GM23338 (cell line): ENCODE data around the gene SAMD4A. TPM values are rescaled to one million over a fixed set of nuclear protein-coding genes. Genes with fewer than 3 reads are reported as not detected.

Experiments
- ATAC-seq: fragments of 200-7000 bp; cut with Tn5 transposase; 3 replicates; pipeline ENCODE4 v1.9.1; 2020
- DNase-seq: peaks from one replicate; pipeline ENCODE4 v3.0.0-alpha.2; 2015; ENCODE audit warnings: low spot score
- H2AFZ ChIP-seq: fragments of 200-600 bp; sonication (generic); 2 replicates; pipeline ENCODE4 v1.8.0; 2016; ENCODE audit warnings: antibody characterized with exemption, mild to moderate bottlenecking, moderate library complexity
- H3F3A ChIP-seq: fragments of 200-600 bp; sonication (generic); replicated peaks from 2 replicates; pipeline ENCODE4 v1.8.0; 2017; ENCODE audit warnings: antibody characterized with exemption, mixed run types, low read depth
- H3K27ac ChIP-seq: fragments of 200-600 bp; sonication (generic); 2 replicates; pipeline ENCODE4 v1.6.1; 2016; ENCODE audit warnings: low read depth
- H3K27me3 ChIP-seq: fragments of 200-600 bp; sonication (generic); 2 replicates; pipeline ENCODE4 v1.8.0; 2016; ENCODE audit warnings: mild to moderate bottlenecking, mixed run types, moderate library complexity; ENCODE audit not compliant: insufficient read depth
- H3K36me3 ChIP-seq: fragments of 200-600 bp; sonication (generic); 2 replicates; pipeline ENCODE4 v1.8.0; 2016; ENCODE audit warnings: mild to moderate bottlenecking; ENCODE audit not compliant: insufficient read depth
- H3K4me1 ChIP-seq: fragments of 200-600 bp; sonication (generic); 2 replicates; pipeline ENCODE4 v1.8.0; 2016; ENCODE audit warnings: mild to moderate bottlenecking, moderate library complexity; ENCODE audit not compliant: insufficient read depth
- H3K4me2 ChIP-seq: fragments of 200-600 bp; sonication (generic); 2 replicates; pipeline ENCODE4 v1.7.1; 2017; ENCODE audit warnings: mixed run types
- H3K4me3 ChIP-seq: fragments of 200-600 bp; sonication (generic); 2 replicates; pipeline ENCODE4 v1.6.1; 2016; ENCODE audit warnings: mixed run types
- H3K79me2 ChIP-seq: fragments of 200-600 bp; sonication (generic); replicated peaks from 2 replicates; pipeline ENCODE4 v1.8.0; 2017; ENCODE audit warnings: mild to moderate bottlenecking; ENCODE audit not compliant: insufficient read depth
- H3K9me2 ChIP-seq: fragments of 200-600 bp; sonication (generic); 2 replicates; pipeline ENCODE4 v1.8.0; 2017; ENCODE audit not compliant: insufficient read depth
- H4K20me1 ChIP-seq: fragments of 200-600 bp; sonication (generic); replicated peaks from 2 replicates; pipeline ENCODE4 v1.8.0; 2017; ENCODE audit warnings: mild to moderate bottlenecking; ENCODE audit not compliant: insufficient read depth
- H3K27ac Mint-ChIP-seq: 2 replicates; pipeline ENCODE4 v1.8.0; 2020; ENCODE audit warnings: inconsistent platforms, mild to moderate bottlenecking, moderate library complexity, mixed read lengths
- H3K27me3 Mint-ChIP-seq: 3 replicates; pipeline ENCODE4 v1.8.0; 2022; ENCODE audit warnings: low read depth, mild to moderate bottlenecking, moderate library complexity, mixed read lengths, inconsistent platforms; ENCODE audit not compliant: insufficient read depth, poor library complexity
- H3K36me3 Mint-ChIP-seq: 3 replicates; pipeline ENCODE4 v1.8.0; 2021; ENCODE audit warnings: low read depth, mild to moderate bottlenecking, inconsistent platforms, moderate library complexity, mixed read lengths
- H3K4me1 Mint-ChIP-seq: 3 replicates; pipeline ENCODE4 v1.8.0; 2020; ENCODE audit warnings: mild to moderate bottlenecking, inconsistent platforms, mixed read lengths
- H3K4me3 Mint-ChIP-seq: 3 replicates; pipeline ENCODE4 v1.8.0; 2021; ENCODE audit warnings: moderate library complexity, mild to moderate bottlenecking, inconsistent platforms, mixed read lengths
- H3K9me3 Mint-ChIP-seq: 3 replicates; pipeline ENCODE4 v1.8.0; 2020; ENCODE audit warnings: moderate library complexity, mild to moderate bottlenecking, inconsistent platforms, mixed read lengths
- CTCF ChIP-seq, 2 experiments: fragments of 200-600 bp in 1 of 2; sonication (generic) in 1 of 2; conservative IDR thresholded peaks; 2 replicates each; pipeline versions ENCODE4 v1.5.1 to v1.6.1; 2016 to 2017; ENCODE audit warnings: antibody characterized with exemption in 2 of 2, low read depth in 2 of 2, mild to moderate bottlenecking in 2 of 2, moderate library complexity in 1 of 2
- ETS1 ChIP-seq: IDR thresholded peaks from 2 replicates; pipeline ENCODE4 v1.6.1; 2016; ENCODE audit warnings: antibody characterized with exemption
- EZH2phosphoT487 ChIP-seq: fragments of 200-600 bp; sonication (generic); IDR thresholded peaks from one replicate; pipeline ENCODE4 v1.8.1; 2018; ENCODE audit warnings: antibody characterized with exemption; ENCODE audit not compliant: unreplicated experiment
- JUNB ChIP-seq: IDR thresholded peaks from one replicate; pipeline ENCODE4 v1.6.1; 2016; ENCODE audit warnings: antibody characterized with exemption; ENCODE audit not compliant: unreplicated experiment
- NANOG ChIP-seq: IDR thresholded peaks from 2 replicates; pipeline ENCODE4 v1.6.1; 2016; ENCODE audit warnings: antibody characterized with exemption, borderline replicate concordance
- STAT1 ChIP-seq: IDR thresholded peaks from one replicate; pipeline ENCODE4 v1.6.1; 2016; ENCODE audit warnings: antibody characterized with exemption; ENCODE audit not compliant: unreplicated experiment
- ZNF114 ChIP-seq: fragments of 250-450 bp; sonication (Bioruptor Pico); IDR thresholded peaks from 2 replicates; pipeline ENCODE4 v1.5.0; 2020; ENCODE audit warnings: mild to moderate bottlenecking, moderate library complexity
- ZNF462 ChIP-seq: fragments of 250-450 bp; sonication (Bioruptor Pico); IDR thresholded peaks from 2 replicates; pipeline ENCODE4 v1.5.0; 2020; ENCODE audit warnings: mild to moderate bottlenecking, moderate library complexity
- polyA plus RNA-seq: library from polyadenylated mRNA; unstranded; fragments of >200 nt; fragmentation: Nextera tagmentation; extraction: Ambion mirVana; gene quantifications from 2 replicates; pipeline ENCODE4 v1.2.1, GENCODE V29; 2016
- total RNA-seq: library from RNA; depleted of rRNA; stranded (reverse); fragments of >200 nt; shearing (Covaris generic); gene quantifications from 2 replicates; pipeline ENCODE4 v1.2.3, GENCODE V29; 2014

Gene SAMD4A
- total and polyA plus RNA-seq, 2 experiments from 2014 or later = 1.6 to 6.9 TPM

- H3K4me3 ChIP-seq = peak overlapping the region; percentile 25; the same call in 1 of the 2 replicates
- Mint-ChIP-seq H3K27ac (no peak overlapping the region), H3K4me1 (peaks cover 23% of the 10 kb centered on the region), H3K9me3 (no peaks in the 10 kb centered on the region), H3K36me3 (no peaks in the 10 kb centered on the region), H3K4me3 (0 out of 3 replicates have a peak overlapping the region, but pooled peaks have one; percentile 15), H3K27me3 (peaks cover 8% of the 10 kb centered on the region)
- no peaks in the 10 kb centered on the region for H3K27me3 ChIP-seq
- H3F3A ChIP-seq = 0 out of 2 replicates have a peak, but pooled peaks cover 4% of the 10 kb centered on the region
- ATAC-seq (peak; percentile 89), DNase-seq (peak; percentile 96)
- H3K9me2 ChIP-seq = no peaks in the 10 kb centered on the region
- peak overlapping the region; percentile 96 for H2AFZ ChIP-seq
- TF ChIP-seq ZNF462 (CRISPR knock-in tag) (no peak), NANOG (no peak), STAT1 (no peak), JUNB (no peak), ZNF114 (CRISPR knock-in tag) (no peak), EZH2phosphoT487 (no peak), ETS1 (no peak), CTCF (conservative IDR thresholded peaks at IDR 0.05; ENCODE audit: low read depth in 2 of 2) (peak; percentile 95 to 97)
- H3K79me2 ChIP-seq = no peaks in the 10 kb centered on the region
- H3K4me2 ChIP-seq = peak overlapping the region; percentile 64
- H4K20me1 ChIP-seq = no peaks in the 10 kb centered on the region
- peaks cover 18% of the 10 kb centered on the region for H3K4me1 ChIP-seq
- H3K36me3 ChIP-seq = no peaks in the 10 kb centered on the region; the same call in 1 of the 2 replicates
- no peak overlapping the region for H3K27ac ChIP-seq
Measured at GRCh38 chr14:54805445-54806322, 238.8 kb downstream of the SAMD4A start.
